Ishikawa (cell line): ENCODE measurements around the gene KCNN3.

Experiments used
- CEBPB ChIP-seq: IDR thresholded peaks from 2 replicates; pipeline ENCODE4 v1.6.1; 2012
- CREB1 ChIP-seq: IDR thresholded peaks from 2 replicates; pipeline ENCODE4 v1.6.1; 2012; ENCODE audit warnings: low read depth
- EGR1 ChIP-seq: IDR thresholded peaks from 2 replicates; pipeline ENCODE4 v1.6.1; 2012
- EP300 ChIP-seq: IDR thresholded peaks from 2 replicates; pipeline ENCODE4 v1.6.1; 2012; ENCODE audit warnings: borderline replicate concordance
- FOXM1 ChIP-seq: IDR thresholded peaks from 2 replicates; pipeline ENCODE4 v1.6.1; 2012; ENCODE audit warnings: low read depth, borderline replicate concordance
- NFIC ChIP-seq: IDR thresholded peaks from 2 replicates; pipeline ENCODE4 v1.6.1; 2012
- RAD21 ChIP-seq: IDR thresholded peaks from 2 replicates; pipeline ENCODE4 v1.6.1; 2012; ENCODE audit warnings: low read depth
- REST ChIP-seq: IDR thresholded peaks from 2 replicates; pipeline ENCODE4 v1.6.1; 2012; ENCODE audit warnings: low read depth, mild to moderate bottlenecking
- TAF1 ChIP-seq: IDR thresholded peaks from 2 replicates; pipeline ENCODE4 v1.6.1; 2012; ENCODE audit warnings: low read depth, mild to moderate bottlenecking
- TCF12 ChIP-seq: IDR thresholded peaks from 2 replicates; pipeline ENCODE4 v1.6.1; 2012; ENCODE audit warnings: low read depth
- TEAD4 ChIP-seq: IDR thresholded peaks from 2 replicates; pipeline ENCODE4 v1.6.1; 2012
- YY1 ChIP-seq: IDR thresholded peaks from 2 replicates; pipeline ENCODE4 v1.6.1; 2012; ENCODE audit warnings: low read depth
- ZBTB7A ChIP-seq: IDR thresholded peaks from 2 replicates; pipeline ENCODE4 v1.6.1; 2012; ENCODE audit warnings: low read depth
- TF ChIP-seq, protein P1 (sequence below): IDR thresholded peaks from 2 replicates; pipeline ENCODE4 v1.6.1; 2012
- TF ChIP-seq, protein P2 (sequence below): IDR thresholded peaks from 2 replicates; pipeline ENCODE4 v1.6.1; 2012

Gene KCNN3

DNA sequence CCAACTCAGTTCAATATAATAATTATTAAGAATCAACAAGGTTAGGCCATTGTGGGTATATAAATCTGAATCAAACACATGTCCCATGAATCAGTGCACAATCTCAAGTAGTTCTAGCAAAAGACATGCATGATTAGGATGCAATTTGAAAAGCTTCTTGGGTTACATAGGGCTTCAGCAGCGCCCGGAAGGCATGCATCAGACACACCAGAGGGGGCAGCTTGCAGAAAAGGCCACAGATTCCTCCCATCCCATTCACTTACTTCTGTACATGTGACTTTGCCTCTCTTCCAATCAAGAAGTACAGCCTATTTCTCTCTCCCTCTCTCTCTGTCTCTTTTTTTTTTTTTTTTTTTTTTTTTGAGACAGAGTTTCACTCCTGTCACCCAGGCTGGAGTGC lies 91.8 kb downstream of the KCNN3 start:
- TF ChIP-seq TAF1 (no peak), YY1 (no peak), EGR1 (no peak), REST (no peak), CEBPB (no peak), ZBTB7A (no peak), FOXM1 (no peak), TEAD4 (no peak), NFIC (no peak), RAD21 (no peak), EP300 (no peak), TCF12 (no peak), CREB1 (no peak)
- TF ChIP-seq, protein P1, sequence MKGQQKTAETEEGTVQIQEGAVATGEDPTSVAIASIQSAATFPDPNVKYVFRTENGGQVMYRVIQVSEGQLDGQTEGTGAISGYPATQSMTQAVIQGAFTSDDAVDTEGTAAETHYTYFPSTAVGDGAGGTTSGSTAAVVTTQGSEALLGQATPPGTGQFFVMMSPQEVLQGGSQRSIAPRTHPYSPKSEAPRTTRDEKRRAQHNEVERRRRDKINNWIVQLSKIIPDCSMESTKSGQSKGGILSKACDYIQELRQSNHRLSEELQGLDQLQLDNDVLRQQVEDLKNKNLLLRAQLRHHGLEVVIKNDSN: no peak
- TF ChIP-seq, protein P2, sequence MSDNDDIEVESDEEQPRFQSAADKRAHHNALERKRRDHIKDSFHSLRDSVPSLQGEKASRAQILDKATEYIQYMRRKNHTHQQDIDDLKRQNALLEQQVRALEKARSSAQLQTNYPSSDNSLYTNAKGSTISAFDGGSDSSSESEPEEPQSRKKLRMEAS: no peak

DNA sequence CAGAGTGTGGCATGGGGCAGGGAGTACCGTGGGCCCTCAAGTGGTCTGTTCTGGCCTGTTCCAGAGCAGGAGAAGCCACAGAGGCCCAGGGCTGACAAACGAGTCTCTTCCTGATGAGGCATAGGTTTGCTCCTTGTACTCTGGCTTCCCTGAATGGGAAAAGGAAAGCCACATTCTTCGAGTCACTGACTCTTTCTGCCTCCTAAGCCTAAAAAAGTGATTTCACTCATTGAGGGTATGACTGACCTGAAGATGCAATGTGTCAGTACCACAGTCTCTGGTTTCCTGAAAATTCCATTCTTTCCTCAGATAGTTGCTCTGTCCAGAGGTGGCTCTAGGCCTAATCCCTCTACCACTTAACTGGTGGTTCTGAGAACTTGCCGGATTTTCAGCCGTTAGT lies 92.3 kb downstream of the KCNN3 start:
- TF ChIP-seq, protein P2: no peak
- no peak for TF ChIP-seq EP300
- TF ChIP-seq CREB1: no peak
- no peak for TF ChIP-seq TEAD4
- no peak for TF ChIP-seq CEBPB
- no peak for TF ChIP-seq RAD21

DNA sequence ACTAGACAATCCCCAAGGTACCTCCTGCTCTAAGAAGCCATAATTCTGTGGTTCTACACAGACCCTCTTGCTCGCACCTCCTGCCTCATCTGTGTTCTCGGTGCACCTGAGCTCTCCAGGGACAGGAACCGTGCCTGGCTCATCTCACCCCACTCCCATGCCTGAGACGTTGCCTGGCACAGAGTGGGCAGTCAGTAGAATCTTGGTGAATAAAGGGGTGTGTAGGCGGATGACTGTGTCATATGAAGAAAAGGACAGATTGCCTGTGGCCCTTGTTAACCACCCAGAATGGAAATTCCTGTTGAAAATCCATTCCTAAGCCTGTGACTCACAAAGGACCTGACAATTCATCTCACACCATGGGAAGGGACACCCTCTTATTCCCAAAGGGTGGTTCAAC lies 92.9 kb downstream of the KCNN3 start:
- TF ChIP-seq CEBPB (no peak), TAF1 (no peak), CREB1 (no peak), REST (no peak), ZBTB7A (no peak), NFIC (no peak), YY1 (no peak), EP300 (no peak), FOXM1 (no peak), EGR1 (no peak), TCF12 (no peak), TEAD4 (no peak), RAD21 (no peak)
- TF ChIP-seq, protein P2: no peak
- TF ChIP-seq, protein P1: no peak

- TF ChIP-seq EGR1 (no peak), TAF1 (no peak), CREB1 (no peak), YY1 (no peak), TEAD4 (no peak)
- TF ChIP-seq, protein P2: no peak
Observed at GRCh38 chr1:154775621-154776605, 94.2 kb downstream of the KCNN3 start.

DNA sequence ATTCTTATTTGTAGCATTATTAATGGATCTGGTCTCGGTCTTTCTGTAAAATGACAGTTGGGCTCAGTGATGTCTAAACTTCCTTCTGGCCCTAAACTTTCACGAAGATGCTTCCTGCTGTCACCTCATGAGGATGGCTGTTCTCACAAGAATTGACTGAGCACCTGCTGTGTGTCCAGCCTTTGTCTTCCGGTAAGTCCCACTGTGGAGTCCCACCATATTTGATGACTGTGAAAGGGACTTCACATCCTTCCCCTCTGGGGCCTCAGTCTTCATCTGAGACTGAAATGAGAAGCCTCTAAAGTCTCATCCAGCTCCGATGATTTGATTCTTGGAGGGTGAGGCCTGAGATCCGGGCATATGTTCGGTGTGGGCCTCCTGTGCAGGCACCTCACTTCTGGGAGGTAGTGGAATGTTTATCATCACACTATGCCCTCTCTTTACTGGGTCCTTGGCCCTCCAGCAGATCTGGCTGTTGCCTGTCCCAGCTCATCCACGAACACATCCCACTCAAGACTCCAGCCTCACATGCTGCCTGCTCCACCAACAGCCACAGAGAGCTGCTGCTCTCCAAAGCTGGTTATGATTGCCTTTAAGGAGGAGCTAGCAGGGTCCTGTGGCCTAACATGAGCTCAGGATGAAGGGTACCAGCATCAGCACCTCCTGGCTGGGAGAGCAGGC lies 95.8 kb downstream of the KCNN3 start:
- TF ChIP-seq CREB1 (no peak), NFIC (no peak), CEBPB (no peak), EP300 (no peak), TCF12 (no peak), TAF1 (no peak), RAD21 (no peak), REST (no peak), TEAD4 (no peak), ZBTB7A (no peak), FOXM1 (no peak), EGR1 (no peak), YY1 (no peak)
- TF ChIP-seq, protein P1: no peak
- TF ChIP-seq, protein P2: no peak
